Tibial nerve (tissue), 4 donors: ENCODE results near the gene RASGEF1C. TPM values are rescaled to one million over a fixed set of nuclear protein-coding genes. Genes with fewer than 3 reads are reported as not detected.

Experiments used
- DNase-seq, 2 donors: peaks; one replicate each; pipeline ENCODE4 v3.0.0-alpha.2; 2019; ENCODE audit warnings: low spot score in 2 of 2
- H3K27ac ChIP-seq, 4 donors: fragments of 200-600 bp; sonication (generic) in 3 of 4; one replicate each; pipeline ENCODE4 v1.5.1; 2017 to 2019; ENCODE audit warnings: mild to moderate bottlenecking in 1 of 4
- H3K27me3 ChIP-seq, 2 donors: fragments of 200-600 bp; sonication (generic) in 1 of 2; one replicate each; pipeline versions ENCODE4 v1.5.1 to v1.6.0; 2017 to 2019
- H3K36me3 ChIP-seq, 3 donors: fragments of 200-600 bp; sonication (generic); one replicate each; pipeline ENCODE4 v1.5.1; 2018 to 2019
- H3K4me1 ChIP-seq, 4 donors: fragments of 200-600 bp; sonication (generic) in 3 of 4; one replicate each; pipeline ENCODE4 v1.5.1; 2017 to 2019
- H3K4me3 ChIP-seq, 4 donors: fragments of 200-600 bp; sonication (generic) in 3 of 4; one replicate each; pipeline ENCODE4 v1.5.1; 2017 to 2019; ENCODE audit warnings: mild to moderate bottlenecking in 1 of 4, moderate library complexity in 1 of 4
- H3K9me3 ChIP-seq, 4 donors: fragments of 200-600 bp; sonication (generic) in 3 of 4; one replicate each; pipeline ENCODE4 v1.5.1; 2017 to 2019
- CTCF ChIP-seq, 5 experiments: fragments of 200-600 bp in 3 of 5; fragments of 450-650 bp in 2 of 5; sonication (generic) in 3 of 5; IDR thresholded peaks; one replicate each; pipeline ENCODE4 v1.5.1; 2016 to 2019; ENCODE audit warnings: antibody characterized with exemption in 5 of 5, mild to moderate bottlenecking in 3 of 5, moderate library complexity in 2 of 5
- EP300 ChIP-seq, 2 donors: sonication (generic); formaldehyde crosslinking; IDR thresholded peaks; one replicate each; pipeline ENCODE4 v1.6.1; 2017; ENCODE audit warnings: antibody characterized with exemption in 2 of 2, mild to moderate bottlenecking in 1 of 2
- POLR2A ChIP-seq, 2 donors: fragments of 450-650 bp; IDR thresholded peaks; one replicate each; pipeline ENCODE4 v1.6.1; 2017; ENCODE audit warnings: antibody characterized with exemption in 2 of 2, mild to moderate bottlenecking in 2 of 2, moderate library complexity in 2 of 2
- WGBS, 2 donors: methylation state at CpG; one replicate each; pipeline ENCODE4 v1.1.5; 2018; 5-methylcytosine and 5-hydroxymethylcytosine counted together
- total RNA-seq, 4 donors: library from RNA; depleted of rRNA; stranded (reverse); fragments of >200 nt; gene quantifications; one replicate each; pipeline ENCODE4 v1.1.0, GENCODE V29; 2016

RASGEF1C gene
- total RNA-seq, 4 donors from 2014 or later = 2.7 to 12.0 (median 10.4) TPM

DNA sequence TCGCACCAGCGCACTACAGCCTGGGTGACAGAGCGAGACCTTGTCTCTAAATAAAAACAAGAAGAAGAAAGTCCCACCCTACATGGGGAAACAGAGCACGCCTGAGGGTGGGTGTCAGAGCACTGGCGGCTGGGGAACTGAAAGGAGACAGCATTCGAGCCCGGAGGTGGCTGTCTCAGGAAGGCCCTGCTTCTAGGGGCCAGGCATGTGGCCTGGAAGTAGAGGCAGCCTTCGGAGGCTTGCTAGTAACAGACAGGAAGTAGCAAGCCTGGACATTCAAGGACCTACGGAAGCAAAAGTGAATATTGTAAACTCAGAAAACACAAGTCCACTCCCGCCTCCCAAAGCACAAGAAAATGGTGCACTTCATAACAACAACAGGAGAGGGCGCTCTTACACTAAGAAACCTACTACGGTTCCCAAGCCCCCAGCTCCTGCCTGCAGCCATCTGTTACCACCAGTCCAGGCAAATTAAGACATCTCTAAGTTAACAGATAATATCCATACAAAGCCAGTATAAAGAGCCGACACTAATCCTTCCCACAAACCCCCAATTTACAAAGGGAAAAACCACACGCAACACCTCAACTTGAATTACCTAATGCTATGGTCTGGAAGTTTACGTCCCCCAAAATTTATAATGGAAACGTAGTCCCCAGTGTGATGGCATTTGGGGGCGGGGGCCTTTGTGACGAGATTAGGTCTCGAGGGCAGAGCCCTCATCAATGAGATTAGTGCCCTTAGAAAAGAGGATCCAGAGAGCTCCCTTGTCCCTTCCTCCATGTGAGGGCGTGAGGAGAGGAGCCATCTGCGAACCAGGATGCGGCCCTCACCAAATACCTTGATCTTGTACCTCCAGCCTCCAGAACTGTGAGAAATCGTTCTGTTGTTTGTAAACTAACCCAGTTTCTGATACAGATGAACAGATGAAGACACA lies 7.7 kb downstream of the RASGEF1C start:
- Histone ChIP-seq H3K36me3 (peaks cover 0 to 7% (median 0%) of the 10 kb centered on the region in 3 donors), H3K9me3 (no peaks in the 10 kb centered on the region), H3K4me1 (no peaks in the 10 kb centered on the region), H3K27me3 (no peaks in the 10 kb centered on the region), H3K27ac (no peak overlapping the region), H3K4me3 (no peak overlapping the region)
- no peak for DNase-seq
- WGBS, 2 donors = 78 to 80% methylated on average over 23 of the region's 23 CpGs
- no peak for TF ChIP-seq CTCF (IDR thresholded peaks at IDR 0.05)
- TF ChIP-seq POLR2A (IDR thresholded peaks at IDR 0.05) = no peak
- no peak for TF ChIP-seq EP300 (IDR thresholded peaks at IDR 0.05)

GRCh38 chr5:180199390-180199789 lies 9.6 kb downstream of the RASGEF1C start:
- TF ChIP-seq CTCF (IDR thresholded peaks at IDR 0.05) (no peak), POLR2A (IDR thresholded peaks at IDR 0.05) (no peak), EP300 (IDR thresholded peaks at IDR 0.05) (no peak)
- H3K36me3 ChIP-seq = peaks cover 0 to 8% (median 0%) of the 10 kb centered on the region in 3 donors
- 46 to 51% methylated on average over 8 of the region's 8 CpGs for WGBS, 2 donors
- H3K27ac ChIP-seq = no peak overlapping the region
- H3K27me3 ChIP-seq = no peaks in the 10 kb centered on the region
- no peaks in the 10 kb centered on the region for H3K9me3 ChIP-seq
- no peaks in the 10 kb centered on the region for H3K4me1 ChIP-seq
- H3K4me3 ChIP-seq = no peak overlapping the region
- no peak for DNase-seq

GRCh38 chr5:180198208-180198607 lies 10.8 kb downstream of the RASGEF1C start:
- WGBS, 2 donors = 95 to 96% methylated on average over 4 of the region's 4 CpGs
- no peaks in the 10 kb centered on the region for H3K4me1 ChIP-seq
- TF ChIP-seq EP300 (IDR thresholded peaks at IDR 0.05) = no peak
- no peak for TF ChIP-seq POLR2A (IDR thresholded peaks at IDR 0.05)
- no peak for TF ChIP-seq CTCF (IDR thresholded peaks at IDR 0.05)
- no peaks in the 10 kb centered on the region for H3K9me3 ChIP-seq
- no peaks in the 10 kb centered on the region for H3K27me3 ChIP-seq
- no peak for DNase-seq
- H3K36me3 ChIP-seq = peaks cover 0 to 12% (median 0%) of the 10 kb centered on the region in 3 donors
- no peak overlapping the region for H3K4me3 ChIP-seq
- H3K27ac ChIP-seq = no peak overlapping the region

- Histone ChIP-seq H3K9me3 (no peaks in the 10 kb centered on the region), H3K4me1 (no peaks in the 10 kb centered on the region), H3K36me3 (peaks cover 0 to 12% (median 0%) of the 10 kb centered on the region in 3 donors), H3K4me3 (no peak overlapping the region), H3K27me3 (no peaks in the 10 kb centered on the region), H3K27ac (peak overlapping the region in 1 of 4 donors; percentile 33)
- TF ChIP-seq POLR2A (IDR thresholded peaks at IDR 0.05) (no peak), CTCF (IDR thresholded peaks at IDR 0.05) (no peak), EP300 (IDR thresholded peaks at IDR 0.05) (no peak)
- DNase-seq = no peak
- 64 to 77% methylated on average over 14 of the region's 14 CpGs for WGBS, 2 donors
Measured at GRCh38 chr5:180197016-180197702, 11.9 kb downstream of the RASGEF1C start.
